Cardiac septum (tissue), 1 donor: ENCODE measurements around the gene BCL2L2. TPM values are rescaled to one million over a fixed set of nuclear protein-coding genes. Genes with fewer than 3 reads are reported as not detected.

ENCODE experiments used
- DNase-seq: peaks from one replicate; pipeline ENCODE4 v3.0.0-alpha.2; 2020; ENCODE audit warnings: low spot score
- intact Hi-C: fragments of 100-400 bp; cut with DNase I; formaldehyde crosslinking; loops from one replicate; pipeline ENCODE4 v1.14.0; 2022
- total RNA-seq: library from RNA; stranded (reverse); fragmentation: NEBNext Ultra II Directional; extraction: Animal tissue kit (Norgen Biotek cat#: 25700); gene quantifications from one replicate; pipeline ENCODE4 v1.2.1, GENCODE V29; 2021
- donor health status: DM: no; HTN: no; CAD: no.

The BCL2L2 gene
- total RNA-seq, 1 donor from 2014 or later, result 48.2 TPM

DNA sequence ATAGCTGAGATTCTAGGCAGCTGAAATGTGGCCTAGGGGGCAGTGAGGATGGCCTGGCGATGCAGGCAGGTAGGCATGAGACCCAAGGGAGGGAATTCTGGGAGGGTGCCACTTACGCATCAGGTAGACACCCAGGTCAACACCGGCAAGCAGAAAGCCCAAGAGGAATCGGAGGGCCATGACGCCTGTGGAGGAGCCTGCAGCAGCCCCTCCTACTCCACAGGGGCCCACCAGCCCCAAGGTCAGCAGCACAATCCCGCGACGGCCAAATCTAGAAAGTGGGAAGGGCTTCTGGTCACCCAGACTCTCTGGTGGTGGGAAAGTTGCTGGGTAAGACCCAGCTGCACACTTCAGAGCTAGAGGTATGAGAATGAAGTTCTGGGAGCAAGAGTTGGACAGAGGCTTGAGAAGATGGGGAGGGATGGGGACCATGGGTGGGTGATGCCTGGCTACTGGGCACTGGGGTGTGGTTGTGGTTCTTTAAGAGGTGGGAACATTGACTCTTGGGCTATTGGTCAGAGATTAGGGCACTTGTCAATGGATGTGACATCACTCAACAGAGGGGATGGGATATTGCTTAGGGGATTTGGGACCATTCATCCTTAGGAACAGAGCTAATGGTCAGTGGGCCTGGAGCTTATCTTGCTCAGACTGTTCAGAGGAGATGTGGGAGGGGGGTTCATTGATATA is 42.7 kb downstream of the BCL2L2 start:
- DNase-seq, result no peak

DNA sequence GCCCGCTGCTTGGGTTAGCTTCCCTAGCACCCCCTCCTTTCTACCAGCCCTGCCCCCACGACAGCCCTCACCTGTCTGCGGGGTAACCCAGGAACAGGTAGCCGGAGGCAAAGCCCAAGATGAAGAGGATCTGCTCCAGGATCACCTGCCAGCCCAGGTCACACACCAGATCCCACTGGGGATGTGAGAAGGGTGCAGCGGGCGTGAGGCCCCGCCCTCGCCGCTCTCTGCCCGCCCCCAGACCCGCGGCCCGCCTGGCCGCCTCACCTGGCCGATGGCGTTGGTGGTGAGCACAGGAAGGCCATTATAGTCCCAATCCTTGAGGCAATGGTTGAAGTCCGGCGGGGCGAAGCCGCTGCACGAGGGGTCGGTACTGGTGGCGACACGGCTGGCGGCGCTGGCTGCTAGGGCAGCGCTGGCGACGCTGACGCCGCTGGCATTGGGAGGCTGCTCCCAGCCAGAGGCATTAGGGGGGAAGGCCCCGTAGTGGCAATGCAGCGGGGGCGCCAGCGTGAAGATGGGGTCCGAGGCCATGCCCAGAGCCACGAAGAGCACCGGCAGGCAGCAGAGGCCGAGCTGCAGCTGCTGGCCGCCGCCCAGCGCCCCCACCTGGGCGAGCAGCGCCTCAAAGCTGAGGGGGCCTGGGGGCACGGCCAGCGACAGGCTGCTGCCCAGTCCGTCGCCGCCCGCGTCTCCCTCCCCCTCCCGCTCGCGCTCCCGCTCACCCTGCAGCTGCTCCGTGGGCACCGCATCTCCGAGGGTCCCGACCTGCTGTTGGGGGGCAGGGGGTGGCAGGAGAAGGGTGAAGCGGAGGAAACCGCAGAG is 45.3 kb downstream of the BCL2L2 start:
- intact Hi-C loops, result no loop called here
- DNase-seq, result peak; percentile 72

More for the DNA sequence above, 42.7 kb downstream of the BCL2L2 start:
- intact Hi-C loops, result no loop called here

DNA sequence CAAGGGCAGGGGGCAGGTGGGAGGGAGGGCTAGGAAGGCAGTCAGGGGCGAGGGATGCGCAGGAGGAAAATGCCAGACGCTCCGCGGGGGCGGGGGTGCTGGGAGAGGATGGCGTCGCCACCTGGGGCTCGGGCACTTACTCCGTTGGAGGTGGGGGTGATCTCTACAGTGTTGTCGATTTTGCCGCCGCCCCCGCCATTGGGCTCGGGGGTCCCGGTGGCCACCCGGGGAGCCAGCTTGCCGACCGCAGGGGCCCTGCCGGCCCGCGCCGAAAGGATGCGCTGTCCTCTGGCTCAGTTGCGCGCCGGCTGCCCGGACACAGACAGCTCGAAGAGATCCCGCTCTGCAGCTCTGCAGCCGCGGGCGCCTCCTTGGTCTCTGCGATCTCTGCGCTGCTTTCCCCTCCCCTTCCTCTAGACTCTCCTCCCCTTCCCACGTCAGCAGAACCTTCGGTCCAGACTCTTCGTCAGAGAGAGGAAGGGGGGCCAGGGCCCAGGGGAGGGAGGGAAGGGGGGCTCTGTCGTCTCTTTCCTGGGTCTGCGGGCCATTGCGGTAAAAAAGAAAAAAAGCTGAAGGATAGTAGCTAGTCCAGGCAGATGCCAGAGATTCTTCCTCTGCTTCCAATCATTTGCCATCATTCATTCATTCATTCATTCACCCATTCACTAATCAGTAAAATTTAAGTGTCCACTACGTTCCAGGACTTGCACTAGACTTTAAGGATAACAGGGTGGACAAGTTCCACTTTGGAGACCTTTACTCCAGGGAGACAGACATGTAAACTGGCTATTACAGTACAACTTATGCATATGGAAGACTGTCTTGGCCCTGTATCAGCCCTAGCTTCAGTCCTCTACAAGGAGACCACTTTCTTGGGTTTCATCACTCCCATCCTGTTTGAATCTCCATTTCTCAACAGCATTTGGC is 46.1 kb downstream of the BCL2L2 start, which contains the start of gene SLC22A17:
Gene SLC22A17 (minus strand): TSS at position 382 of the 927 bp plus-strand sequence.
- intact Hi-C loops, result no loop called here
- peak; percentile 88 for DNase-seq

DNA sequence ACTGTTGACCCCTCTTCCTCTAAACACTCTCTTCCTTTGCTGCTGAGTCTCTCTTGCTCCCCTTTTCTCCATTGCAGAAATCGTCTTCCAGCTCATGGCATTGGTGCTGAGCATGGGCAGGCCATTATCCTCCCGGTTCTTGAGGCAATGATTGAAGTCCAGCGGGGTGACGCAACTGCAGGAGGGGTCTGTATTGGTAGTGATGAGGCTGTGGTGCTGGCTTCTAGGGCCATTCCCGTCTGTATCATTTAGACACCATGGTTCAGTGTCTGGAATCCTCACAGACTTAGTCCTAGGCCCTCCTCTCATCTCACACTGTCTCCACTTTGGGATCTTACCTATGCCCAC is 46.8 kb downstream of the BCL2L2 start:
- intact Hi-C loops, result no loop called here
- DNase-seq, result no peak

DNA sequence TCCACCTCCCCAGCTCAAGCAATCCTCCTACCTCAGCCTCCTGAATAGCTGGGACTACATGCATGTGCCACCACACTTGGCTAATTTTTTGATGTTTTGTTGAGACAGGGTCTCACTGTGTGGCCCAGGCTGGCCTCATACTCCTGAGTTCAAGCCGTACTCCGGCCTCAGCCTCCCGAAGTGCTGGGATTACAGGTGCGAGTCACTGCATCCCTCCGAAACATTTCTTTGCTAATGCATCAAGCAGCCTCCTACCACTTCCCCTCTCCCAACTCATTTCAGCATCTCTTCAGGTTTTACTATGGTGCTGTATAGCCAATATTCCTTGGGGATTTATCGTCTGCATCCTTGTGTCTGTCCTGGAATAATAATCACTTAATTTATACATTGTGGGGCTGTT is 48.4 kb downstream of the BCL2L2 start:
- no peak for DNase-seq
- intact Hi-C loops, result no loop called here

DNA sequence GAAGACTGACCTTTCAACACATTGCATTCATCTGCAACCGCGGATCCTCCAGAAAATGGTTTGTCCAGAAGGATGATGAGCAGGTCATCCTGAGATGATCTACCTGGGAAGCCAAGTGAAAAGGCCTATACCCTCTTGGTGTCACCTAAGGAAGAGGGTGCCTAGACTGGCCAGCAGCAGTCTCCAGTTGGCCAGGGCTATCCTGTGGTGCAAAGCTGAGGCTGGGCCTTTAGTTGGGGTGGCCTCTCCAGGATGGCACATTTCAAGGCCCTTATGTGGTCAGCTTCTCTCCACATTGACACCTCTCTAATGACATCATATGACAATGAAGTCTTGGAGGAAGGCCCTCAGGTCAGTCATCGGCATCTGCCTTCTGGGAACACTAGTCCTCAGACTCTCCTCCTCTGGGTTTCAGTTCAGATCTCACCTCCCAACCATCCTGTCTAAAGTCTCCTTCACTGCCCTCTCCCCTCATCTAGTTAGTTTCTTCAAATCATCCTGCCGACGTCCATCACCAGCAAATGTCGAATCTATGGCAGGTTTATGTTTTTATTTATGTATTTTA is 49.3 kb downstream of the BCL2L2 start:
- no peak for DNase-seq

DNA sequence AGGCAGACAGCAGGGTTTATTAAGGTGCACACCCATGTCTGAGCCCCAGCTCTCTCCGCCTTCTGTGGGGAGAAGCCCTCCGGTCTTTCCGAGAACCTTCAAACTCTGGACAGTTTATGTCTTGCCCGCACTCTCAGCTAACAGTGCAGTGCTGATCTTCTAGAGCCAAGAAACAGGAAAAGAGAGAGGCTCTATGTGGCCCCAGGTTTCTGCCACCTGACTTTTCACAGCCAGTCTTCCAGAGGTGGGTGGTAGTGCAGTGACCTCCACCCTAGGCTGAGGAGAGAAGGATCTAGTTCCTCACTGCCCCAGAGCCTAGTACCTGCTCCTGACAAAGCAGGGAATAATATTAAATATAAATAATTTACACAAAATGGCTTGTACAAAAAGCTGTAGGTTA is 50.0 kb downstream of the BCL2L2 start:
- intact Hi-C loops, result no loop called here
- no peak for DNase-seq

More for the DNA sequence above, 49.3 kb downstream of the BCL2L2 start:
- intact Hi-C loops, result no loop called here

DNA sequence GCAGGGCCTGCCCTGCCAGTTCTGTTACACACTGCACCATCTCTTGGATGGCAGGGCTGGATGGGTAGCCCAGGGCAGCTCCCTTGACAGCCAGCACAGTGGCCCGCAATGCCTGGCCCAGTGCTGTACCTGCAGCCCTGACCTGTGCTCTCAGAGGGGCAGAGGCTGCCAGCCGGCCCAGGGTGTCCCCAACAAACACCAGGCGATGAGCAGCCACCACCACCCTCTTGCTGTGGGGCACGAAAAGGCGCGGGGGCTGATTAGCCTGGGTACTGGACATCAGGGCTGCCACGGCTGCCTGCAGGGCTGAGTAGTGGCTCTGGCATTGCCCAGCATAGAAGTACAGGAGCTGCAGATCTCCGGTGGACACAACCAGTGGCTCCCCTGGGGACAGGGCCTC is 50.6 kb downstream of the BCL2L2 start:
- DNase-seq, result no peak
- intact Hi-C loops, result no loop called here

DNA sequence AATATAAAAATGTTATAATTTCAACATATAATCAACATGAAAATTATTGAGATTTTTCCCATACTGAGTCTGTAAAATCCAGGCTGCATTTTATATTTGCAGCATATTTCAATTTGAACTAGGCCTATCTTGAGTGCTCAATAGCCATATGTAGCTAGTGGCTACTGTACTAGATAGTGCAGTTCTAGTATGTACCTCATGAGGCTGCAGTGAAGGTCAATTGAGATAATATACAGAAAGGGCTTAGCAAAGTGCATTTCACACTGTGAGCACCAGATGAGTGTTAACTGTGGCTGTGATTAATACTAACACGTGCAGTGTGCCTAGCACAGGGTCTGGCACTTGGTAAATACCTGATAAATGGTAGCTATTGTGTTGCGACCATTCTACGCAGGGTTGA is 51.4 kb downstream of the BCL2L2 start:
- intact Hi-C loops, result no loop called here
- DNase-seq, result no peak

DNA sequence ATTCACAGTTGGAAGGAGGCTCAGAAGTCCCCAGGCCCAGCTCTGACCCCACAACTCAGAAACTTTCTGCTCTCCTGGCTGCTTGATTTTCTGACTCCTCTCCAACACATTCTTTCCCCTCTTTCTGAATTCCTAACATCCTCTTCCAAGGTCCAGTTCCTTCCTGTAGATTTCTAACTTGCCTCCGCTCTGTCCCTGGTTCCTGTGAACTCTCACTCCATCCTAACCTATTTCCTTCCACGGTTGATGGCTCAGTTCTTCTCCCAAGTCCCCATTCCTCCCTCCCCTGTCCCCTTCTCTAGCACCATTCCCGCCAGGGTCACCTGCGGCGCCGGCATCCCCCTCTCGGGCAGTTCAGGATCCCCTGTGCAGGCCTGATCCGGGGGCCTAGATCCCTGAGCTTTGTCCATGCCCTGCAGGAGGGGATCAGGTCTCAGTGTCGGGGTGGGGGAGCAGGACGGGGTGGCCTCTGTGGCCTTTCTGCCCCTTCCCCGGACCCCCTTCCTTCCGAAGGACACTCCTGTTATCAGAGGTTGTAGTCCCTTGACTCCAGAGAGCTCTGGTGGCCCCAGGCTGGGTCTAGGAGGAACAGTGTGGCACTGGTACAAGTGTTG is 52.0 kb downstream of the BCL2L2 start:
- no peak for DNase-seq
- intact Hi-C loops, result no loop called here

DNA sequence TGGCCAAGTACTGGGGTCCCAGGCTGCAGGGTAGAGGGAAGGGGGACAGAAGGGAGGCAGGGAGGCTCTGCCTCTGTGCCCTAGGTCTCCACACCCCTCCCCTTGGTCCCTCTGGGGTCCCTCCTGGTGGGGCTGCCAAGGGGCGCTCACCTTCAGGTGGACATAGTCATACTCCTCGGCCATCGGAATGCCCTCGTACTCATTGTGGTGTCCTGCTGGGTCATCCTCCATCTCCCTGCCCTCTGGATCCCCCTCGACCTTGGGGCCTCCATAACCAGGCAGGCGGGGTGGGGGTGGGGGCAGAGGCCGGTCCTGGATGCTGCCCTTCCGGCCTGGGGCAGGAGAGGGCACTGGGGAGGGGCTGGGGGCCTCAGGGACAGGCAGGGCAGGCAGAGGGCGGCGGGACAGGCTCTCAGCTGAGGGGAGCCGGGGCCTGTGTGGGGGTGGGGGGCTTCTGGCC is 52.6 kb downstream of the BCL2L2 start:
- DNase-seq, result no peak
- intact Hi-C loops, result no loop called here

DNA sequence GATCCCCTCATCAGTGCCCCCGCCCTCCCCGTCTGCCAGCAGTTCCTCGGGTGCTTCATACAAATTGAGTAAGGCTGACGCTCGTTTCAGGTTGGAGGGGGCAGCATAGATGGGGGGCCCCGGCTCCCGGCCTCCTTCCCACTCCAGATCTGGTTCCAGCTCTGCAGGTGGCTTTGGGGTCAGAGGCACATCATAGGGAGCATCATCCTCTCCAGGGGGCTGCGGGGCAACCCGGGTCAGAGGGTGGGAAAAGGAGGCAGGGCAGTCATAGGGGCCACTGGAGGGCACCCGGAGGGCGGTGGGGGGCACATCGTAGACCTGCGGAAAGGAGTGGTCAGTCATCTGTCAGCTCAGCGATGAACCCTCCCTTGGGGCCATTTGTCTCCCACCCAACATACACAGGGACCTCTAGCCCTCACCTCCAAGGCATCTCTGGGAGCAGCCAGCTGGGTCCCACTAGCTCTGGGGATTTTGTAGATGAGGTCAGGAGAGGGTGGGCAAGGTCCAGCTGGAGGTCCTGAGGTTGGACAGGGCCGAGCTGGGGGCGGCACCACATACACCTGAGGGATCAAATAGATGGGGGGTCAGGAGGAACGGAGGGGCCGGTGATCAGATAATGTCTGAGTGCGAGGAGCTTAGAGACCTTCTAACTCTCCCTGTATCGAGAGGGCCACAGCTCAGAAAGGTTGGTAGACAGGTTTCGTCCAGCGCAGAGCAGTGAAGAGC is 53.3 kb downstream of the BCL2L2 start:
- no peak for DNase-seq
- intact Hi-C loops, result loop anchor here (10.0 kb wide), 1 partner anchor 95 kb away; no protein-coding TSS in a partner anchor

DNA sequence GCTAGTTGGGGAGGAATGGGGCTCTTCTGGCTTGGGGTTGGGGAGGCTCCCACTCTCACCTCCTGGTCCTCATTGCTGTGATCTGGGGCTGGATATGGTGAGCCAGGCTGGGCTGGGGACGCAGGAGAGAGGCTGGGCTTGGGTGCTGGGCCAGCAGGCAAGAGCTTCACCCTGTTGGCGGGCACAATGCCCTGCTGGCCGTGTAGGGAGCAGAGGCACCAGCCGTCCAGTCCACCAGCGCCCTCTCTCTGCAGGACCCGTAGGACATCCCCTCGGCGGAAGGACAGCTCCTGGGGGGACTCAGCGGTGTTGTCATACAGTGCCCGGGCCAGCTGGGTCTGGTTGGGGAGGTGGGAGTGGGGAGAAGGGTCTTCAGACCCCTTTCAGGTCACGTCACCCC is 53.9 kb downstream of the BCL2L2 start:
- intact Hi-C loops, result loop anchor here (10.0 kb wide), 1 partner anchor 96 kb away; no protein-coding TSS in a partner anchor
- peak; percentile 66 for DNase-seq

DNA sequence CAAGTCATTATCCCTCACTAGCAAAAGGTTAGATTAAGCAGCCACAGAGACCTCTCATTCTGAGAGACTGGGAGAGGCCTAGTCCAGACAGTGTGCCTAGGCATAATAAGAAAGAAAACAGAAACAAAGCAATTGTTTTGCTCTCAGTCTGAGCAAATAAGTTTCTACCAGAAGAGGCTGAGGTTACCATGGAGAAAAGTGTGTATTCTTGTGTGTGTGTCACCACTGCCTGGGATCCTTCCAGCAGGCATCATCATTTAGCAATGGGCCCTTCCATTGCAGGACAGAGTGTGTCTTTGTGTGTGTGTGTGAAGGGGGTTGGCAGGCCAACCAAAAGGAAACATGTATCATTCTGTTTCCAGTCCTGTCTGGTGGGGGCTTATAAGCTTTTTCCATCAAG is 54.7 kb downstream of the BCL2L2 start:
- intact Hi-C loops, result loop anchor here (10.0 kb wide), 1 partner anchor 97 kb away; no protein-coding TSS in a partner anchor
- peak; percentile 19 for DNase-seq
